Trophoblast cell (in vitro differentiated cells and primary cell): ENCODE results near the gene TMUB2.

ENCODE experiments used
- DNase-seq, 2 donors: peaks; one replicate each; pipeline ENCODE4 v3.0.0-alpha.2; 2016
- H2AFZ ChIP-seq: 2 replicates; pipeline ENCODE4 v1.6.1; 2013; ENCODE audit warnings: low read length, moderate library complexity, mild to moderate bottlenecking; ENCODE audit not compliant: insufficient read depth, poor library complexity
- H2AK5ac ChIP-seq: 2 replicates; pipeline ENCODE4 v1.6.1; 2013; ENCODE audit warnings: mild to moderate bottlenecking, low read length
- H2BK120ac ChIP-seq: 2 replicates; pipeline ENCODE4 v1.6.1; 2013; ENCODE audit warnings: low read length, mild to moderate bottlenecking, moderate library complexity; ENCODE audit not compliant: insufficient read depth, poor library complexity
- H2BK12ac ChIP-seq: 2 replicates; pipeline ENCODE4 v1.6.1; 2013; ENCODE audit warnings: mild to moderate bottlenecking, low read length, moderate library complexity
- H2BK5ac ChIP-seq: 2 replicates; pipeline ENCODE4 v1.6.1; 2013; ENCODE audit warnings: low read length, low read depth, moderate library complexity, mild to moderate bottlenecking; ENCODE audit not compliant: poor library complexity
- H3K14ac ChIP-seq: 2 replicates; pipeline ENCODE4 v1.6.1; 2013; ENCODE audit warnings: mild to moderate bottlenecking, low read length
- H3K18ac ChIP-seq: 2 replicates; pipeline ENCODE4 v1.6.1; 2013; ENCODE audit warnings: mild to moderate bottlenecking, low read length
- H3K23ac ChIP-seq: 2 replicates; pipeline ENCODE4 v1.6.1; 2013; ENCODE audit warnings: low read length
- H3K27ac ChIP-seq: 2 replicates; pipeline ENCODE4 v1.5.1; 2013; ENCODE audit warnings: low read depth, mild to moderate bottlenecking, inconsistent platforms, low read length, moderate library complexity
- H3K27me3 ChIP-seq: 2 replicates; pipeline ENCODE4 v1.6.1; 2013; ENCODE audit warnings: inconsistent platforms, mild to moderate bottlenecking, low read length, moderate library complexity; ENCODE audit not compliant: insufficient read depth
- H3K36me3 ChIP-seq, 2 experiments: 1 replicate in 1 of 2; 2 replicates in 1 of 2; pipeline ENCODE4 v1.6.1; 2013; ENCODE audit warnings: low read length in 2 of 2, mild to moderate bottlenecking in 2 of 2, moderate library complexity in 1 of 2; ENCODE audit not compliant: insufficient read depth in 2 of 2, control insufficient read depth in 1 of 2
- H3K4ac ChIP-seq: 2 replicates; pipeline ENCODE4 v1.6.1; 2013; ENCODE audit warnings: low read depth, mild to moderate bottlenecking, low read length, moderate library complexity
- H3K4me1 ChIP-seq, 2 experiments: 1 replicate in 1 of 2; 2 replicates in 1 of 2; pipeline ENCODE4 v1.6.1; 2013; ENCODE audit warnings: low read length in 2 of 2, mild to moderate bottlenecking in 2 of 2, moderate library complexity in 1 of 2; ENCODE audit not compliant: insufficient read depth in 2 of 2, control insufficient read depth in 1 of 2
- H3K4me2 ChIP-seq: 2 replicates; pipeline ENCODE4 v1.6.1; 2013; ENCODE audit warnings: inconsistent platforms, mild to moderate bottlenecking, low read length, moderate library complexity
- H3K4me3 ChIP-seq: 2 replicates; pipeline ENCODE4 v1.5.1; 2013; ENCODE audit warnings: mild to moderate bottlenecking, low read depth, low read length, inconsistent platforms
- H3K79me1 ChIP-seq: one replicate; pipeline ENCODE4 v1.6.1; 2013; ENCODE audit warnings: low read length
- H3K79me2 ChIP-seq: 2 replicates; pipeline ENCODE4 v1.6.1; 2013; ENCODE audit warnings: low read length, mild to moderate bottlenecking; ENCODE audit not compliant: control insufficient read depth, insufficient read depth, poor library complexity
- H3K9ac ChIP-seq: 2 replicates; pipeline ENCODE4 v1.6.1; 2013; ENCODE audit warnings: mild to moderate bottlenecking, low read length
- H3K9me3 ChIP-seq: 2 replicates; pipeline ENCODE4 v1.6.1; 2013; ENCODE audit warnings: low read depth, mild to moderate bottlenecking, control low read depth, inconsistent platforms, low read length; ENCODE audit not compliant: insufficient read depth
- H4K12ac ChIP-seq: 2 replicates; pipeline ENCODE4 v1.6.1; 2013; ENCODE audit warnings: low read depth, mild to moderate bottlenecking, low read length, moderate library complexity
- H4K8ac ChIP-seq: 2 replicates; pipeline ENCODE4 v1.6.1; 2013; ENCODE audit warnings: low read depth, mild to moderate bottlenecking, low read length, moderate library complexity
- H4K91ac ChIP-seq: one replicate; pipeline ENCODE4 v1.6.1; 2013; ENCODE audit warnings: low read depth, mild to moderate bottlenecking, low read length, moderate library complexity
- WGBS: extraction: QIAGEN DNeasy Blood & Tissue Kit; methylation state at CpG from one replicate; pipeline ENCODE4 v1.1.7; 2013; ENCODE audit warnings: missing lambda C conversion rate; ENCODE audit not compliant: insufficient read length, insufficient coverage; ENCODE audit errors: extremely low coverage; 5-methylcytosine and 5-hydroxymethylcytosine counted together

Gene TMUB2

GRCh38 chr17:44222112-44222869 is 35.5 kb downstream of the TMUB2 start:
- Histone ChIP-seq H3K4ac (no peak overlapping the region), H3K9ac (peak overlapping the region; percentile 73), H3K27me3 (no peaks in the 10 kb centered on the region), H2BK5ac (no peak overlapping the region), H3K23ac (no peak overlapping the region), H2AK5ac (no peak overlapping the region), H3K27ac (peak overlapping the region; percentile 35), H3K79me1 (peaks cover 32% of the 10 kb centered on the region), H3K14ac (peak overlapping the region; percentile 7), H3K79me2 (peaks cover 26% of the 10 kb centered on the region), H3K4me1 (peaks cover 8 to 15% of the 10 kb centered on the region in 2 experiments), H3K36me3 (peaks cover 0 to 6% of the 10 kb centered on the region in 2 experiments), H4K8ac (peak overlapping the region; percentile 7), H3K9me3 (no peaks in the 10 kb centered on the region), H2BK12ac (no peak overlapping the region), H3K18ac (peak overlapping the region; percentile 10), H4K91ac (no peak overlapping the region), H4K12ac (no peak overlapping the region), H2BK120ac (peak overlapping the region; percentile 4), H2AFZ (no peak overlapping the region), H3K4me2 (peak overlapping the region; percentile 93), H3K4me3 (peak overlapping the region; percentile 42)
- no CpG with 5 or more reads among the region's 36 CpGs for WGBS
- DNase-seq = peak; percentile 83 to 84

DNA sequence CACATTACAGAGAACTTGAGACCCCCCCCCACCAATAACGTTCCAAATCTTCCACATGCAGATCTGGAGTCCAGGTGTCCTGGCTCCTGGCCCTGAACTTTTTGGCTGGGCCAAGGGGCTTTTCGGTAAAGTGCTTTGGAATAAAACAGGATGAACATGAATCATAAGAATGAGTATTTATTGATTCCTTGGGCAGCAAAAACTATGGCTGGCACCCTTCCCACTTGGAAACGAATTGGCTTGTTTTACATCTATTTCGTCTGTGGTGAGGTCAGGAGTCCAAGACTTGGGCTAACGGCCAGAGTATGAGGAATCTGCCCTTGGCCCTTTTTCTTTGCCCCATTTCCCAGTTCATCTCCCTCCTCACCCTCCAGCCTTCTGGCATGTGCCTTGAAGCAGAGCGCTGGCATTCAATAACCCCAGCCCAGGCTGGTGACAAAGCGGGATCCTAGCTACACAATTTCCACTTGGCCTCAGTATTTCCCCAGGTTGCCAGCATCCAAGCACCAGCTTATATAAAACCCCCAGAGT is 36.8 kb downstream of the TMUB2 start:
- peaks cover 0 to 10% of the 10 kb centered on the region in 2 experiments for H3K4me1 ChIP-seq
- H3K4me3 ChIP-seq = no peak overlapping the region
- no peak overlapping the region for H2BK5ac ChIP-seq
- H3K36me3 ChIP-seq = no peaks in the 10 kb centered on the region
- H4K12ac ChIP-seq = no peak overlapping the region
- no peak overlapping the region for H3K23ac ChIP-seq
- no CpG with 5 or more reads among the region's 7 CpGs for WGBS
- H3K27ac ChIP-seq = no peak overlapping the region
- no peaks in the 10 kb centered on the region for H3K9me3 ChIP-seq
- H3K14ac ChIP-seq = no peak overlapping the region
- peaks cover 28% of the 10 kb centered on the region for H3K79me1 ChIP-seq
- no peak overlapping the region for H4K91ac ChIP-seq
- no peak overlapping the region for H3K4ac ChIP-seq
- H3K79me2 ChIP-seq = peaks cover 19% of the 10 kb centered on the region
- H4K8ac ChIP-seq = no peak overlapping the region
- DNase-seq = no peak
- no peaks in the 10 kb centered on the region for H3K27me3 ChIP-seq
- no peak overlapping the region for H2BK120ac ChIP-seq
- H3K18ac ChIP-seq = no peak overlapping the region
- H2AK5ac ChIP-seq = no peak overlapping the region
- no peak overlapping the region for H3K4me2 ChIP-seq
- H2BK12ac ChIP-seq = no peak overlapping the region
- no peak overlapping the region for H2AFZ ChIP-seq
- H3K9ac ChIP-seq = no peak overlapping the region

- Histone ChIP-seq H4K91ac (no peak overlapping the region), H3K27me3 (no peaks in the 10 kb centered on the region), H3K9ac (no peak overlapping the region), H3K23ac (no peak overlapping the region), H3K18ac (no peak overlapping the region), H2AFZ (no peak overlapping the region), H3K14ac (no peak overlapping the region), H4K8ac (no peak overlapping the region), H3K4me3 (no peak overlapping the region), H3K4me2 (no peak overlapping the region), H2AK5ac (no peak overlapping the region), H3K9me3 (no peaks in the 10 kb centered on the region), H3K4me1 (no peaks in the 10 kb centered on the region), H2BK12ac (no peak overlapping the region), H3K79me2 (no peaks in the 10 kb centered on the region), H4K12ac (no peak overlapping the region), H3K4ac (no peak overlapping the region), H3K36me3 (no peaks in the 10 kb centered on the region), H2BK5ac (no peak overlapping the region), H2BK120ac (no peak overlapping the region), H3K79me1 (no peaks in the 10 kb centered on the region), H3K27ac (no peak overlapping the region)
- no CpG with 5 or more reads among the region's 6 CpGs for WGBS
- no peak for DNase-seq
These were observed 42.3 kb downstream of the TMUB2 start for GRCh38 chr17:44229090-44229489.

- Histone ChIP-seq H3K4me3 (no peak overlapping the region), H3K27ac (no peak overlapping the region), H3K36me3 (no peaks in the 10 kb centered on the region), H4K91ac (no peak overlapping the region), H3K9me3 (no peaks in the 10 kb centered on the region), H3K23ac (no peak overlapping the region), H2BK5ac (no peak overlapping the region), H3K79me1 (no peaks in the 10 kb centered on the region), H2BK120ac (no peak overlapping the region), H3K14ac (no peak overlapping the region), H2AK5ac (no peak overlapping the region), H3K18ac (no peak overlapping the region), H3K79me2 (no peaks in the 10 kb centered on the region), H2AFZ (no peak overlapping the region), H3K4me1 (no peaks in the 10 kb centered on the region), H4K12ac (no peak overlapping the region), H3K27me3 (no peaks in the 10 kb centered on the region), H3K4me2 (no peak overlapping the region), H3K4ac (no peak overlapping the region), H2BK12ac (no peak overlapping the region), H3K9ac (no peak overlapping the region), H4K8ac (no peak overlapping the region)
- no CpG with 5 or more reads among the region's 9 CpGs for WGBS
- DNase-seq = no peak
These were observed 43.4 kb downstream of the TMUB2 start for GRCh38 chr17:44230140-44230539.
